Stimulated activated CD8-positive, alpha-beta memory T cell treated with anti-CD3 and anti-CD28 coated beads, Interleukin-4, amount 100 ng/mL, for 4 hours (primary cell): ENCODE data around the gene MOV10L1.

Experiments used
- DNase-seq, 2 donors: peaks; one replicate each; pipeline ENCODE4 v3.0.0-alpha.2; 2020; ENCODE audit warnings: low read depth in 2 of 2, low spot score in 1 of 2

Gene MOV10L1

GRCh38 chr22:50089682-50090411, at the start of gene MOV10L1:
Gene MOV10L1, plus strand, starts transcription at chr22:50090006. Its CDS starts 83 bp downstream, at chr22:50090089.
- DNase-seq = no peak

GRCh38 chr22:50040717-50041116, 49.1 kb upstream of the MOV10L1 start:
- no peak for DNase-seq

DNA sequence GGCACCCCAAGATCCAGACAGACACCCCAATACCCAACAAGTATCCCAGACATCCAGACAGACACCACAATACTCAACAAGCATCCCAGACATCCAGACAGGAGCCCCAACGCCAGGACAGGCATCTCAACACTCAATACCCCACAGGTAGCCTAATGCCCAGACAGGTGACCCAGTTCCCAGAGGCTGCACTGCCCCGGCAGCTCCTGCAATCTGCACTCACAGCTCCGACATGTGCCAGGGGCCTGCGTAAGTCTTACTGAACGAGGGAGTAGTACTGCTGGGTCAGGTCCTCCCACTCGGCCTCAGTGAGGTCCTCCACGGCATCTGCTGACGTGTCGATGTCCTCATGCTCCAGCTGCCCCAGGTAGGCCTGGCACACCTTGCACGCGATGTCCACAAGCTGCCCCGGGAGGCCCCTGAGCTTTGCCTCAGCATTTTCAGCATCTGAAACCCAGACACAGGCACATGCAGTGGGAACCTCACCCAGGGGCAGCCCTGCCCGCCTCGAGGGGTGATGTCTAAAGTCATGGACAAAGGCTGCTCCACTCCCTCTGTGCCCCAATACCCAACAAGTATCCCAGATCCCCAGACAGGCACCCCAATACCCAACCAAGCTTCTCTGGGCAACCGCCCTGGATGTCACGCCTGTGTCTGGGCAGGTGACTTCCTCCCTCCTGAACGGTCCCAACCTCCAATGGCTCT, 48.3 kb upstream of the MOV10L1 start:
- no peak for DNase-seq

DNA sequence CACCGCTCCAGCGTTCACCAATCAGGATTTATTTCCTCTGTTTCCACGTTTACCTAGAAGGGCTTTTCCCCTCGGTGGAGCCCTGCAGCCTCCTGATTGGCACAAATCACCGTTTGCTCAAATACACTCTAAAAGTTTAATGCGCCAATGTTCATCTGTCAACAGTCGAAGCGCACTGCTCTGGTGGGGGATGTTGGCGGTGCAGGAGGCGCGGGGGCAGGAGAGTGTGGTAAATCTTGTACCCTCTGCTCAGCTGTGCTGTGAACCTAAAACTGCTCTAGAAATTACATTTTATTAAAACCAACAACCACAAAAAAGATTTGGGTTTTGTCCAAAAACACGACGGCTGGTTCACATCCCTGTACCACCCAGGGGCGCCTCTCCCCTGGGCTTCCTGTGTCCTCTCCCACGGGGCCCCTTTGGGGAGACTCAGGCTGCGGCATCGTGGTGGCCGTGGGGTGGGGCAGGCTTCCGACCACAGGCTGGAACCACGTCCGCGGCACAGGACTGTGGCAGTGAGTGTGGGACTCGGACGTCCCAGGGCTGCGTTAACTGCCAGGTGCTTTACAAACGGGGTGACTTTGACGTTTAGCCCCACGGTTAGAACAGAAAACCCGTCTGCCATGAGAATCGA, 45.2 kb upstream of the MOV10L1 start:
- no peak for DNase-seq

DNA sequence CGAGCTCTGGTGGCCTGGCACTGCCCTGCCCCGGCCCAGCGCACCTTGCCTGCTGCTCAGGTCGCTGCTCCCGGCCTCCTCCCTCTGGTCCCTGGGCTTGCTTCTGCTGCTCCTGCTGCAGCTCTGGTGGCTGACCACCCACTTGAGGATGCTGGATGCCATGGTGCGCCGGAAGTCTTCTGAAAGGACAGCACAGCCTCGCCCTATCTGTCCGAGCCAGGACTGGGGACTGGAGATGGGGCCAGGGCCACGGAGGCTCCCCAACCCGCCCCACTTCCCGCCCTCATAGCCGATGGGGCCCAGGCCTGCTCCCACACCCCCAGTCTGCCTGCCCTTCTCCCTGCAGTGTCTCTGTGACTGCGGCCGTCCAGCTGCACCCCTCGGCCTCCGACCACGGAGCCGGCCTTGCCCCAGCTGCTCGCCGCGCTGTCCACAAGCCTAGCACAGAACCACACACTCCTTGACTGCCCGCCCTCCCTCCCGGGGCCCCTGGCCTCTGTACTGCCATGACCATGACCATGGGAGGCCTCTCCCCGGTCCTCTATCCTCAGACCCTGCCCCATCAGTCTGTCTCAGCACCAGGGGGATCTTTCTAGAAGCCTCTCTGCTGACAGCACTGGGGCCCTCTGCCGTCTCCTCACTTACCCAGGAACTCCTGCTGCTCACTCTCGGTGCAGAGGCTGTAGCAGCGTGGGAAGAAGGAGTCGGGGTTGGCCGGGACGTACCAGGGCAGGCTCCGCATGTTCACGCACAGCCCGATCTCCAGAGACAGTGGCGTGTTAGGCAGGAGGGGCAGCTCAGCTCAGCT, 44.4 kb upstream of the MOV10L1 start:
- DNase-seq = no peak

DNA sequence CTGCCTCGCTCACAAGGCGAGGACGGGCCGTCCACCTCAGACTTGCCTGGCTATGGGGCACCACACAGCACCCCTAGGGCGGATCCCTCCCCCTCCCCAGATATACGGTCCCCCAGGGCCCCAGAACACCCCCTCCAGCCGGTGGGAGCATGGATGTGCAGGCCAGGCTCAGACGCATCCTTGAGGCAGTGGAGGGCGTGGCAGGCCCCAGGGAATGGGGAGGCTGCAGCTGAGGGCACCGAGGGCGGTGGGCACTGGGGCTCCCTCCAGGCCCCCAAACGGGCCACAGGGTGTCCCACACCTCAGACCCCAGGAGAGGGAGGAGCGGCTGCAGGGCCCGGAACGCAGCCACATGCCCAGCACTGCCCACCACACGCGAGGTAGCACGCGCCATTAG, 43.8 kb upstream of the MOV10L1 start:
- no peak for DNase-seq

DNA sequence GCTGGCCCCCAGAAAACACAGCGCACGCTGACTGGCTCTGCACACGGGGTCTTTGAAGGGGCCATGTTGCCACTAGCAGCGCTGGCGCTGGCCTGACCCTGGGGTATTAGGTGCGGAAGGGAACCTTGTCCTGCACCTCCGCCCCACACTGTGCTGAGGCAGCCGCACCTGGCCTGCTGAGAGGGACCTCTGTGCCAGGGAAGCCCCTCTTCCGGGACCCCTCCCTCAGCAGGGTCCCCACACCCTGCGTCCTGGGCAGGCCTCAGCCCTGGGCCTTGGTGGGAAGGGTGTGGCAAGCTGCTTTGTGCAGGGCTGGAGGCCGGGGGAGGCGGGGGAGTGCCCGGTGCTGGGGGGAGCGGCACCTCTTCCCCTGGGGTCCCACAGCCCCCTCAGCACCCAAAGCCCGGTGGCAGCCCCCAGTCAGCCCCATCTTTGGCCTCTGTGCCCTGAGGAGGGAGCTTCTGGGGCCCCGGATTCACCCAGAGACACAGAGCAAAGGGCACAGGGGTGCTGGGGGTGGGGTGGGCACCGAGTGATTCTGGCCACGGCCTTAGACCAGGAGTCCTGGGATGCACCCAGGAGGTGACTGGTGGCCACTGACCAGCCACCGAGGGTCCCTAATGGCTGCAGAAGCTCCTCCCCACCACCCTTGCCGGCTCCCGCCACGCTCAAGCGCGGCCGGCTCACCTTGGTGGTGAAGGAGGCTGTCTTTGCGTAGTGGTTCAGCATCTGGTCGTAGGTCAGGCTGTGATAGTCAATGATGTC, 43.1 kb upstream of the MOV10L1 start:
- DNase-seq = no peak

GRCh38 chr22:50047346-50047745, 42.5 kb upstream of the MOV10L1 start:
- DNase-seq = no peak

DNA sequence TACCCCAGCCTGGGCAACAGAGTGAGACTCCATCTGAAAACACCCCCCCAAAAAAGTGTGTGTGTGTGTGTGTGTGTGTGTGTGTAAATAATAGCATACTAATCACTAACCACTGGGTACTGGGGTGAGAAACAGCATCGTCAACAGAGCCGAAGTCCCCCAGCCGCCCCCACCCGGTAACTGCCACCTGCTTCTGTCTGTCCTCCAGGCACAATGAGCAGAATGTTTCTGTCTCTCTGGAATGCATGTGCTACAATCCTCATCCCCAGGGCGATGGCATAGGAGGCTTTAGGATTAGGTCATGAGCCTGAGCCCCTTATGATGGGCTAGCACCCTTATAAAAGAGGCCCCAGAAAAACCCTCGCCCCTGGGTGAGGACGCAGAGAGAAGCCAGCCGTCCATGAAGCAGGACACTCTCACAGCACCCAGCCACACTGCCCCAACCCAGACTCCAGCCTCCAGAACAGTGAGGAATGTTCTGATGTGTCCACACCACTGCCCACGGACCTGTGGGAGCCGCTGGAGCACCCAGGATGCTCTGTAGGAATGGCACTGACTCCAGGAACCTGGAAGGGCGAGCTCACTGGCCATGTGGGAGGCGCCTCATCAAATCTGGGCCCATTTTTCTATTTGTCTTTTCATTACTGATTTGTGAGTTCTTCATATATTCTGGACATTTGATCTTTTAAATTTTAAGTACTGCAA, 41.6 kb upstream of the MOV10L1 start:
- no peak for DNase-seq

DNA sequence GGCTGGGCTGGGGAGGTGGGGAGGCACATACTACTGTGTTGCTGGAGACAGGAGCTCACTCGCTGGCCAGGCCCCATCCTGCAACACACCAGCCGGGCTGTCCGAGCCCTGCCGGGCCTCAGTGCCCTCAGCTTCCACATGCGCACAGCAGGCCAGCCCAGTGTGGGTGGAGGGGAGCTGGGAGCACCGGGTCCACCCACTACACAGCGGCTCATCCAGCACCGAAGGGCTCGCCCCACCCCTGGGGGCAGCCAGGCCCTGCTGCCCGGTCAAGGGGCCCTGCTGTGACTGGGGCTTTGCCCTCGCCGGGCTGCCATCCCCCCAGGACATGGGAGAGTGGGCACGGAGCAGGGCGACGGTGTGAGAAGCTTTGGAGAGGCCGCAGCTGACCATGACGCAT, 41.0 kb upstream of the MOV10L1 start:
- no peak for DNase-seq

GRCh38 chr22:50049299-50050195, 40.3 kb upstream of the MOV10L1 start:
- DNase-seq = no peak

GRCh38 chr22:50051930-50052329, 37.9 kb upstream of the MOV10L1 start:
- DNase-seq = no peak

DNA sequence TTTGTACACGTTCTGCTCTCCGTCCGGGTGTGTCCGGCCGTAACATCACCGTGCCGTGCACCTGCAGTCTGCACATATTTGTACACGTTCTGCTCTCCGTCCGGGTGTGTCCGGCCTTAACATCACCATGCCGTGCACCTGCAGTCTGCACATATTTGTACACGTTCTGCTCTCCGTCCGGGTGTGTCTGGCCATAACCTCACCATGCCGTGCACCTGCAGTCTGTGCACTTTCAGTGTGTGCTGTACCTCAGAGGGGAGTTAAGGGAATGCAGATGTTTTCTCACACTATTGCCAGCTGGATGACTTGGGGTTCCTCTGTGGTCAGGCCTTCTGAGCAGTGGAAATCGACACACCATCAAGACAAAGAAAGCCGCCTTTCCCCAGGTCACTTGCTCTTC, 35.9 kb upstream of the MOV10L1 start:
- no peak for DNase-seq

DNA sequence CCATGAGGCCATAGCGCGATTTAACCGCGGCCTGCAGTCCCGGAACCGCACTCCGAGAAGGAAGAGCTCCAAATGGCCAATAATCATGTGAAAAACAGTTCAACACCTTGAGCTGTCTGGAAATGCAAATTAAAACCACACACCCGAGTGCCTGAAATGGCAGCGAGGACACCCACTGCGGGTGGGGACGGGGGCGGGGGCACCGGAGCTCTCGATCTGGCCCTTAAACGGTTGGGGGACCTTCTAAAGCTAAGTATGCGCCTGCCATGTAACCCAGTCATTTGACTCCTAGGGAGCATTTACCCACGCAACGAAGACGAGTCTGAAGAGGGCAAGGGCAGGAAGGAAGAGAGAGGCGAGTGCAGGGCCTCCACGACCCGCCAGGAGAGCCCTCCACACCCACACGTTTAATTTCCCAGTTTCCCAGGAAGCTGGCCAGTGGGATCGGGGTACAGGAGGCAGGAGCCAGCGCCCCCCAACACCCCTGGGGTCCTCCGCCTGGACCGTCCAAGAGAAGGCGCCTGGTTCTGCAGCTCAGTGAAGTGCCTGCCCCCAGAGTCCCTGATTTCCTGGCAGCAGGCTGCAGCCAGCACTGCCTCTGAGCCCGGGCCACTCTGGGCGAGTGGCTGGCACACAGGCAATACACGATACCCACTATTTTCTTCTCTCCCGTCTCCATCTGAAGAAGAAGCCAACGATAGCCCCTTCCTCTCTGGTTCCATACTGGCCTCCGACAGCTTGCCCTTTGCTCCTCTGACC, 33.4 kb upstream of the MOV10L1 start:
- no peak for DNase-seq

DNA sequence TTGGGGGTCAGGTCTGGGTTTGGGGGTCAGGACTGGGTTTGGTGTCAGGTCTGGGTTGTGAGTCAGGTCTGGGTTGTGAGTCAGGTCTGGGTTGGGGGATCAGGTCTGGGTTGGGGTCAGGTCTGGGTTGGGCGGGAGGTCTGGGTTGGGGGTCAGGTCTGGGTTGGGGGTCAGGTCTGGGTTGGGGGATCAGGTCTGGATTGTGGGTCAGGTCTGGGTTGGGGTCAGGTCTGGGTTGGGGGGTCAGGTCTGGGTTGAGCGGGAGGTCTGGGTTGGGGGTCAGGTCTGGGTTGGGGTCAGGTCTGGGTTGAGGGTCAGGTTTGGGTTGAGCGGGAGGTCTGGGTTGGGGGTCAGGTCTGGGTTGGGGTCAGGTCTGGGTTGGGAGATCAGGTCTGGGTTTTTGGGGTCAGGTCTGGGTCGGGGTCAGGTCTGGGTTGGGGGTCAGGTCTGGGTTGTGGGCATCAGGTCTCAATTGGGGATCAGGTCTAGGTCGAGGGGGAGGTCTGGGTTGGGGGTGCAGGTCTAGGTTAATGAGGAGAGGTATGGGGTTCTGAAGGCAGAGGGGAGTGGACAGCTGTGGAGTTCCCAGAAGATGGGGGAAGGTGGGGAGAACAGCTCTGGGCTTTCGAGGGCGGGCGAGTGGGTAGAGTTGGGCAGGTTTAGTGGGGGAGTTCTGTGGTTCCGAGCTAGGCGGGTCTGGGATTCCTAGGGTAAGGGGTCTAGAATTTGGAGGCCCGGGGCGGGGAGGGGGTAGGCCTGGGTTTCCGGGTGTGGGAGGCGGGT, 32.3 kb upstream of the MOV10L1 start:
- no peak for DNase-seq

DNA sequence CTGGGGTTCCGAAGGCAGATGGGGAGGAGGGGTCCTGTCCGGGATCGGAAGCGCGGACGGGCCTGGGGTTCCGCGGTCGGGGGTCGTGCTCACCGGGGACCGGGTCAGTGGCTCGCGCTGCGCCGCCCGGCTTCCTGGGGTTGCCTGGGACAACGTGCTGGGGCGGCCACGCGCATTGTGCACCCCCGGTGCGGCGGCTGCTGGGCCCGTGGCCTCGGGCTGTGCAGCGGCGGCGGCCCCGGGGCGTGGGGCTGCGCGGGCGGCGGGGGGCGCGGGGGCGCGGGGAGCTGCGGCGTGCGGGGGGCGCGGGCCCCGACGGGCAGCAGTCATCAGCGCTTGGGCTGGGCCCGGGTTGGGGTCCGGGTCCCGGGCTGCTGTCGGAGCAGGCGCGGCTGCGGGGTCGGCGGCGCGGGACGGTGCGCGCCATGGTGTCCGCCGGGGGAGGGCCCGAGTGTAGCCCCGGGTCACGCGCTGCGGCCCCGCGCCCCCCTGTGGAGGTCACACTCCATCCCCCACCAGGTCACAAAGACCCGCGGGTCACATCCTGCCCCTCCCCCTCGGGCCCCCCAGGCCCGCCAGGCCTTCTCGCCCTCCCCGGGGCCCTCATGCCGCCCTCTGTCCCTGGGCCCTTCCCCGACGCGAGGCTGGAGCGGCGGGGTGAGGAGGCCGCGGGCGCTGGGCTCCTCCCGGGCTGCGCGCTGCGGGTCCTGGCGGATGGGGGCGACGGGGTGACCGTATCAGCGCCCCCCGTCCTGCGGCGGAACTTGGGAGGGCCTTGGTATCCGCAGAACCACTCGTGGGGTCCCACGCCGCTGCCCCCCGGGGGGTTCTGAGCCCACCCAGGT, 31.5 kb upstream of the MOV10L1 start, which contains the start of gene TTLL8:
TTLL8 (minus strand) TSS at position 238 of the 845 bp plus-strand sequence.
- DNase-seq = no peak
